HepG2 (cell line): ENCODE data around the gene IKZF3. TPM values are rescaled to one million over a fixed set of nuclear protein-coding genes. Genes with fewer than 3 reads are reported as not detected.

Experiments used
- ATAC-seq: fragments of 200-7000 bp; cut with Tn5 transposase; 3 replicates; pipeline ENCODE4 v1.9.1; 2020; ENCODE audit warnings: mild to moderate bottlenecking, moderate library complexity
- BruUV-seq: library from RNA; stranded (reverse); fragments of 400-500 nt; replicated peaks from 2 replicates; lab custom pipeline; 2021; lab: Mats Ljungman, UMichigan
- CTCF ChIA-PET: fragments of 300-600 bp; formaldehyde crosslinking; extraction: SDS; loops from one replicate; lab custom pipeline; 2021; ENCODE audit warnings: low total read pairs, inconsistent platforms, low intra/inter-chr PET ratio; lab: Yijun Ruan, JAX
- POLR2A ChIA-PET: fragments of 350-600 bp; sonication (Branson Sonifier 250); formaldehyde crosslinking; loops from one replicate; lab custom pipeline; 2020; ENCODE audit warnings: antibody characterized with exemption, inconsistent platforms; lab: Yijun Ruan, JAX
- DNase-seq: peaks from one replicate; pipeline ENCODE4 v3.0.0-alpha.2; 2015; ENCODE audit warnings: low spot score
- FAIRE-seq: peaks from 3 replicates; lab custom pipeline; 2011; peaks lifted over from hg19 to GRCh38; lab: Jason Lieb, UNC
- H2AFZ ChIP-seq: one replicate; pipeline ENCODE4 v1.6.1; 2011; ENCODE audit warnings: low read length, inconsistent platforms
- H3K27ac ChIP-seq: fragments of 300-600 bp; 3 replicates; pipeline ENCODE4 v1.8.0; 2011; ENCODE audit warnings: mixed run types, mild to moderate bottlenecking, mixed read lengths, low read length, inconsistent platforms; ENCODE audit not compliant: insufficient read depth; ENCODE audit errors: extremely low read length
- H3K27me3 ChIP-seq, 2 experiments: fragments of 200-600 bp in 1 of 2; 2 replicates in 1 of 2; 3 replicates in 1 of 2; pipeline versions ENCODE4 v1.6.0 to v1.8.0; 2011; ENCODE audit warnings: low read length in 2 of 2, mild to moderate bottlenecking in 2 of 2, moderate library complexity in 2 of 2, inconsistent platforms in 1 of 2; ENCODE audit not compliant: insufficient read depth in 2 of 2, control insufficient read depth in 1 of 2
- H3K36me3 ChIP-seq, 2 experiments: fragments of 200-600 bp in 1 of 2; replicated peaks in 1 of 2; 2 replicates in 1 of 2; 3 replicates in 1 of 2; pipeline versions ENCODE4 v1.5.1 to v1.8.0; 2011; ENCODE audit warnings: low read length in 2 of 2, inconsistent platforms in 1 of 2; ENCODE audit not compliant: insufficient read depth in 2 of 2, control insufficient read depth in 1 of 2
- H3K4me1 ChIP-seq: 2 replicates; pipeline ENCODE4 v1.5.1; 2012; ENCODE audit warnings: low read length, inconsistent platforms; ENCODE audit not compliant: insufficient read depth
- H3K4me2 ChIP-seq: 2 replicates; pipeline ENCODE4 v1.6.0; 2011; ENCODE audit warnings: low read depth, low read length, inconsistent platforms
- H3K4me3 ChIP-seq, 3 experiments: fragments of 200-600 bp in 1 of 3; sonication (generic), shearing (Covaris generic) in 1 of 3; replicated peaks in 1 of 3; 2 replicates each; pipeline ENCODE4 v1.5.1; 2011 to 2016; ENCODE audit warnings: low read length in 3 of 3, inconsistent platforms in 2 of 3, low read depth in 2 of 3, mild to moderate bottlenecking in 2 of 3, control low read depth in 1 of 3, mixed read lengths in 1 of 3; ENCODE audit not compliant: insufficient read depth in 1 of 3
- H3K79me2 ChIP-seq: one replicate; pipeline ENCODE4 v1.6.1; 2011; ENCODE audit warnings: low read length, inconsistent platforms; ENCODE audit not compliant: insufficient read depth
- H3K9ac ChIP-seq: 2 replicates; pipeline ENCODE4 v1.6.0; 2011; ENCODE audit warnings: mild to moderate bottlenecking, low read depth, low read length, inconsistent platforms; ENCODE audit not compliant: insufficient read depth
- H3K9me3 ChIP-seq: 2 replicates; pipeline ENCODE4 v1.5.1; 2012; ENCODE audit warnings: mild to moderate bottlenecking, low read length
- H4K20me1 ChIP-seq: 2 replicates; pipeline ENCODE4 v1.6.0; 2011; ENCODE audit warnings: inconsistent platforms, mild to moderate bottlenecking, low read length, moderate library complexity; ENCODE audit not compliant: insufficient read depth
- BHLHE40 ChIP-seq: IDR thresholded peaks from 2 replicates; pipeline ENCODE4 v1.6.1; 2011; ENCODE audit warnings: low read length, improper control_type of control experiment
- FOSL2 ChIP-seq: sonication (generic); formaldehyde crosslinking; IDR thresholded peaks from 2 replicates; pipeline ENCODE4 v1.4.0; 2020; ENCODE audit warnings: missing genetic modification reagents
- FOXA1 ChIP-seq, 2 experiments: fragments of 450-650 bp in 1 of 2; sonication (generic) in 1 of 2; formaldehyde crosslinking in 1 of 2; IDR thresholded peaks; 2 replicates each; pipeline versions ENCODE4 v1.4.0 to v1.6.1; 2016 to 2020; ENCODE audit warnings: missing genetic modification reagents in 1 of 2
- FOXA3 ChIP-seq: IDR thresholded peaks from 2 replicates; pipeline ENCODE4 v1.6.1; 2016; ENCODE audit warnings: missing genetic modification reagents, missing compliant biosample characterization
- GATAD2A ChIP-seq: IDR thresholded peaks from 2 replicates; pipeline ENCODE4 v1.6.1; 2016
- NFYB ChIP-seq: sonication (generic); formaldehyde crosslinking; IDR thresholded peaks from 2 replicates; pipeline ENCODE4 v1.4.0; 2020; ENCODE audit warnings: missing genetic modification reagents
- RARA ChIP-seq: IDR thresholded peaks from 2 replicates; pipeline ENCODE4 v1.6.1; 2016; ENCODE audit warnings: missing genetic modification reagents, missing compliant biosample characterization
- SIX4 ChIP-seq: sonication (generic); formaldehyde crosslinking; IDR thresholded peaks from 2 replicates; pipeline ENCODE4 v1.4.0; 2020; ENCODE audit warnings: missing genetic modification reagents
- SOX5 ChIP-seq: IDR thresholded peaks from 2 replicates; pipeline ENCODE4 v1.6.1; 2016; ENCODE audit warnings: borderline replicate concordance
- TBX3 ChIP-seq: fragments of 450-650 bp; IDR thresholded peaks from 2 replicates; pipeline ENCODE4 v1.6.1; 2017; ENCODE audit warnings: antibody characterized with exemption, mild to moderate bottlenecking, inconsistent platforms, borderline replicate concordance
- ZNF3 ChIP-seq: IDR thresholded peaks from 2 replicates; pipeline ENCODE4 v1.7.0; 2017; ENCODE audit warnings: inconsistent platforms
- ZNF441 ChIP-seq: sonication (generic); formaldehyde crosslinking; IDR thresholded peaks from 2 replicates; pipeline ENCODE4 v1.7.0; 2021; ENCODE audit warnings: missing genetic modification reagents, borderline replicate concordance
- ZNF564 ChIP-seq: sonication (generic); formaldehyde crosslinking; IDR thresholded peaks from 2 replicates; pipeline ENCODE4 v1.8.1; 2023; ENCODE audit warnings: mild to moderate bottlenecking, missing genetic modification reagents
- ZNF790 ChIP-seq: sonication (generic); formaldehyde crosslinking; IDR thresholded peaks from 2 replicates; pipeline ENCODE4 v1.8.0; 2022; ENCODE audit warnings: missing genetic modification reagents, mild to moderate bottlenecking, borderline replicate concordance
- WGBS: methylation state at CpG from one replicate; pipeline ENCODE4 v1.1.6; 2017; ENCODE audit warnings: low lambda C conversion rate; 5-methylcytosine and 5-hydroxymethylcytosine counted together
- in situ Hi-C: cut with HindIII; loops from 2 replicates; pipeline ENCODE4 v1.10.0; 2017; ENCODE audit warnings: low pct_unique_long_range_greater_than_20kb; ENCODE audit not compliant: extremely low pct_ligation_motif_present
- intact Hi-C: fragments of 100-400 bp; cut with micrococcal nuclease; formaldehyde crosslinking; loops from one replicate; pipeline ENCODE4 v1.10.0; 2022; ENCODE audit not compliant: unreplicated experiment
- polyA plus RNA-seq, 8 experiments: library from polyadenylated mRNA; depleted of rRNA in 3 of 8; stranded (reverse) in 7 of 8; unstranded in 1 of 8; fragments of >200 nt; fragmentation: Illumina TruSeq in 4 of 8; extraction: Trizol in 4 of 8; gene quantifications; 2 replicates each; pipeline versions ENCODE4 v1.2.1 to v1.2.3, GENCODE V29; 2011 to 2016; ENCODE audit warnings: low read depth in 4 of 8, missing spikeins in 1 of 8, mixed read lengths in 1 of 8; ENCODE audit not compliant: insufficient read depth in 1 of 8
- total RNA-seq, 5 experiments: library from RNA; depleted of rRNA; stranded (reverse); fragments of >200 nt; fragmentation: Illumina TruSeq; extraction: Trizol; gene quantifications; 2 replicates each; pipeline ENCODE4 v1.2.3, GENCODE V29; 2016; ENCODE audit warnings: low read depth in 1 of 5
- TF ChIP-seq, protein P1 (sequence below), 2 experiments: fragments of 450-650 bp in 1 of 2; sonication (generic) in 1 of 2; formaldehyde crosslinking; IDR thresholded peaks; 2 replicates each; pipeline versions ENCODE4 v1.5.0 to v1.8.0; 2020 to 2022; ENCODE audit warnings: mild to moderate bottlenecking in 1 of 2, missing genetic modification reagents in 1 of 2
- TF ChIP-seq, protein P2 (sequence below): sonication (generic); formaldehyde crosslinking; IDR thresholded peaks from 2 replicates; pipeline ENCODE4 v1.4.0; 2020; ENCODE audit warnings: missing genetic modification reagents
- TF ChIP-seq, protein P3 (sequence below): IDR thresholded peaks from 2 replicates; pipeline ENCODE4 v1.6.1; 2012; ENCODE audit warnings: inconsistent platforms
- TF ChIP-seq, protein P4 (sequence below): sonication (generic); formaldehyde crosslinking; IDR thresholded peaks from 2 replicates; pipeline ENCODE4 v1.5.0; 2020; ENCODE audit warnings: mild to moderate bottlenecking, missing genetic modification reagents
- TF ChIP-seq, protein P5 (sequence below): sonication (generic); formaldehyde crosslinking; IDR thresholded peaks from 2 replicates; pipeline ENCODE4 v1.4.0; 2020; ENCODE audit warnings: missing genetic modification reagents

IKZF3 gene
- total and polyA plus RNA-seq, 2 of the 13 experiments (the other 11 are each of a cell fraction or from before 2014, with no cell fraction given), result not detected

DNA sequence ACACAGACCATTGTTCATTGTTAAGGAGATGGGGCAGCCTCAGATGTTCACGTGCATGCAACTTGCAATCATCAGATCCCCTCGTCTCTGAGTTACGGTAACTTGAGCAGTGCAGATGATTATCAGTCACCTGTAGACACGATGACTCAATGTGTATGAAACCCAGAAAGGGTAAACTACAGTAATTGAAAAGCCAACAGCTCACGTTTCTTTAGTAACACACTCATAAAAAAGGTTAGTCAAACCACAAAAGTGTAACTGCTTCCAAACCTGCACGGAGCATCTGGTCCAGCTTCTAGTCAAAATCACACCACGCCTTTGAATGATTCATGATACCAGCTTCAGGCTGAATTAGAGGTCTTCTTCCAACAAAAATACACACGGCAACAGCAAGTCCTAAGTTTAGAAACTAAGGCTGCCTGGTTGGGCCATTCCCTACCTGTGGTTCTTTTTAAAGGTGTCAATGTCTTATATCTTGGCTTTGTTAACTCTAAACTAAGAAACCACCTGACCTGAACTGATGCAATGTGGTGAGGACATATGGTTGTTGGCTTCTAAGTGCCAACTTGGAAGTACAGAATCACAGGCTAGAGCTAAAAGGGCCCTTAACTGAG, 94.0 kb downstream of the IKZF3 start:
- Histone ChIP-seq H3K27ac (no peak overlapping the region), H3K4me2 (0 out of 2 replicates have a peak overlapping the region, but pooled peaks have one; percentile 14), H4K20me1 (no peaks in the 10 kb centered on the region), H3K9me3 (no peaks in the 10 kb centered on the region), H2AFZ (no peak overlapping the region), H3K27me3 (peaks cover 0 to 48% of the 10 kb centered on the region in 2 experiments), H3K4me1 (peaks cover 18% of the 10 kb centered on the region), H3K9ac (no peak overlapping the region), H3K79me2 (no peaks in the 10 kb centered on the region), H3K4me3 (no peak overlapping the region), H3K36me3 (no peaks in the 10 kb centered on the region)
- ChIA-PET POLR2A (no interaction called here), CTCF (no interaction called here)
- no peak for ATAC-seq
- in situ Hi-C loops (no loop called here), intact Hi-C loops (loop anchor here (10.0 kb wide), 1 partner anchor 95 kb away; the partner anchor contains the start of genes IKZF3 and ZPBP2)
- peak; percentile 55 for DNase-seq
- WGBS, result 8% methylated on average over 8 of the region's 8 CpGs
- no TSS peak for BruUV-seq
- peak; percentile 81 for FAIRE-seq
- TF ChIP-seq, protein P1, sequence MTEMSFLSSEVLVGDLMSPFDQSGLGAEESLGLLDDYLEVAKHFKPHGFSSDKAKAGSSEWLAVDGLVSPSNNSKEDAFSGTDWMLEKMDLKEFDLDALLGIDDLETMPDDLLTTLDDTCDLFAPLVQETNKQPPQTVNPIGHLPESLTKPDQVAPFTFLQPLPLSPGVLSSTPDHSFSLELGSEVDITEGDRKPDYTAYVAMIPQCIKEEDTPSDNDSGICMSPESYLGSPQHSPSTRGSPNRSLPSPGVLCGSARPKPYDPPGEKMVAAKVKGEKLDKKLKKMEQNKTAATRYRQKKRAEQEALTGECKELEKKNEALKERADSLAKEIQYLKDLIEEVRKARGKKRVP (CRISPR knock-in tag; IDR thresholded peaks at IDR 0.05), result peak in 1 of 2 experiments; percentile 78; a peak in 2 of 4 replicates
- TF ChIP-seq TBX3, result peak; percentile 9; the same call in 1 of the 2 replicates
- no peak for TF ChIP-seq FOXA1 (IDR thresholded peaks at IDR 0.05)
- TF ChIP-seq FOXA1 (CRISPR knock-in tag; IDR thresholded peaks at IDR 0.05), result peak; percentile 48; the same call in 1 of the 2 replicates
- TF ChIP-seq SIX4 (CRISPR knock-in tag), result peak; percentile 80
- no peak for TF ChIP-seq NFYB (CRISPR knock-in tag)
- no peak for TF ChIP-seq ZNF564 (CRISPR knock-in tag)
- peak; percentile 90 for TF ChIP-seq FOSL2 (CRISPR knock-in tag)
- 0 out of 2 replicates have a peak, but pooled peaks have one; percentile 43 for TF ChIP-seq ZNF3
- TF ChIP-seq FOXA3, result peak; percentile 42; the same call in 1 of the 2 replicates
- peak; percentile 67 for TF ChIP-seq SOX5
- no peak for TF ChIP-seq ZNF790 (CRISPR knock-in tag)
- TF ChIP-seq, protein P2, sequence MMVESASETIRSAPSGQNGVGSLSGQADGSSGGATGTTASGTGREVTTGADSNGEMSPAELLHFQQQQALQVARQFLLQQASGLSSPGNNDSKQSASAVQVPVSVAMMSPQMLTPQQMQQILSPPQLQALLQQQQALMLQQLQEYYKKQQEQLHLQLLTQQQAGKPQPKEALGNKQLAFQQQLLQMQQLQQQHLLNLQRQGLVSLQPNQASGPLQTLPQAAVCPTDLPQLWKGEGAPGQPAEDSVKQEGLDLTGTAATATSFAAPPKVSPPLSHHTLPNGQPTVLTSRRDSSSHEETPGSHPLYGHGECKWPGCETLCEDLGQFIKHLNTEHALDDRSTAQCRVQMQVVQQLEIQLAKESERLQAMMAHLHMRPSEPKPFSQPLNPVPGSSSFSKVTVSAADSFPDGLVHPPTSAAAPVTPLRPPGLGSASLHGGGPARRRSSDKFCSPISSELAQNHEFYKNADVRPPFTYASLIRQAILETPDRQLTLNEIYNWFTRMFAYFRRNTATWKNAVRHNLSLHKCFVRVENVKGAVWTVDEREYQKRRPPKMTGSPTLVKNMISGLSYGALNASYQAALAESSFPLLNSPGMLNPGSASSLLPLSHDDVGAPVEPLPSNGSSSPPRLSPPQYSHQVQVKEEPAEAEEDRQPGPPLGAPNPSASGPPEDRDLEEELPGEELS, result 0 out of 2 replicates have a peak, but pooled peaks have one; percentile 30
- TF ChIP-seq, protein P3, sequence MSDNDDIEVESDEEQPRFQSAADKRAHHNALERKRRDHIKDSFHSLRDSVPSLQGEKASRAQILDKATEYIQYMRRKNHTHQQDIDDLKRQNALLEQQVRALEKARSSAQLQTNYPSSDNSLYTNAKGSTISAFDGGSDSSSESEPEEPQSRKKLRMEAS, result no peak
- TF ChIP-seq, protein P4, sequence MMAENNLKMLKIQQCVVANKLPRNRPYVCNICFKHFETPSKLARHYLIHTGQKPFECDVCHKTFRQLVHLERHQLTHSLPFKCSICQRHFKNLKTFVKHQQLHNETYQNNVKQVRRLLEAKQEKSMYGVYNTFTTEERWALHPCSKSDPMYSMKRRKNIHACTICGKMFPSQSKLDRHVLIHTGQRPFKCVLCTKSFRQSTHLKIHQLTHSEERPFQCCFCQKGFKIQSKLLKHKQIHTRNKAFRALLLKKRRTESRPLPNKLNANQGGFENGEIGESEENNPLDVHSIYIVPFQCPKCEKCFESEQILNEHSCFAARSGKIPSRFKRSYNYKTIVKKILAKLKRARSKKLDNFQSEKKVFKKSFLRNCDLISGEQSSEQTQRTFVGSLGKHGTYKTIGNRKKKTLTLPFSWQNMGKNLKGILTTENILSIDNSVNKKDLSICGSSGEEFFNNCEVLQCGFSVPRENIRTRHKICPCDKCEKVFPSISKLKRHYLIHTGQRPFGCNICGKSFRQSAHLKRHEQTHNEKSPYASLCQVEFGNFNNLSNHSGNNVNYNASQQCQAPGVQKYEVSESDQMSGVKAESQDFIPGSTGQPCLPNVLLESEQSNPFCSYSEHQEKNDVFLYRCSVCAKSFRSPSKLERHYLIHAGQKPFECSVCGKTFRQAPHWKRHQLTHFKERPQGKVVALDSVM (CRISPR knock-in tag), result no peak
- TF ChIP-seq GATAD2A (CRISPR knock-in tag), result peak; percentile 52
- peak; percentile 63 for TF ChIP-seq BHLHE40
- no peak for TF ChIP-seq RARA
- TF ChIP-seq ZNF441, result no peak
- TF ChIP-seq, protein P5, sequence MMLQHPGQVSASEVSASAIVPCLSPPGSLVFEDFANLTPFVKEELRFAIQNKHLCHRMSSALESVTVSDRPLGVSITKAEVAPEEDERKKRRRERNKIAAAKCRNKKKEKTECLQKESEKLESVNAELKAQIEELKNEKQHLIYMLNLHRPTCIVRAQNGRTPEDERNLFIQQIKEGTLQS (CRISPR knock-in tag), result 0 out of 2 replicates have a peak, but pooled peaks have one; percentile 36
